Right lung (tissue), 10 donors: ENCODE data around the gene P4HTM. TPM values are rescaled to one million over a fixed set of nuclear protein-coding genes. Genes with fewer than 3 reads are reported as not detected.

Experiments
- DNase-seq, 2 donors: peaks; one replicate each; pipeline ENCODE4 v3.0.0-alpha.2; 2013
- long read RNA-seq, 8 donors: transcript quantifications; one replicate each; lab custom pipeline, GENCODE V29; 2026
- polyA plus RNA-seq, 5 donors: library from polyadenylated mRNA; unstranded; fragments of 120-200 nt; gene quantifications; one replicate each; pipeline versions ENCODE4 v1.2.1 to v1.2.3, GENCODE V29; 2013; ENCODE audit warnings: inconsistent platforms in 1 of 5, low replicate concordance in 1 of 5; ENCODE audit not compliant: insufficient read length in 5 of 5, insufficient read depth in 1 of 5

P4HTM gene
- 10 to 100 TPM; 25.9 to 40.6 (median 39.5) TPM for polyA plus RNA-seq
- long read RNA-seq, donor 1, transcript P4HTM-202 (9 exons, 2,127 nt): major isoform, 22 of 49 reads
- long read RNA-seq, donor 1, partial matches to known transcripts: 22 of 49 reads
- long read RNA-seq, donor 1, other reads (novel, unspliced or antisense): 0 of 49 reads
- long read RNA-seq, donor 2, partial matches to known transcripts: 0 of 8 reads
- long read RNA-seq, donor 2, other reads (novel, unspliced or antisense): 0 of 8 reads
- long read RNA-seq, donor 3, transcript P4HTM-202 (9 exons, 2,127 nt): major isoform, 13 of 30 reads
- long read RNA-seq, donor 3, partial matches to known transcripts: 13 of 30 reads
- long read RNA-seq, donor 3, other reads (novel, unspliced or antisense): 0 of 30 reads
- long read RNA-seq, donor 4, partial matches to known transcripts: 0 of 6 reads
- long read RNA-seq, donor 4, other reads (novel, unspliced or antisense): 0 of 6 reads
- long read RNA-seq, donor 5, transcript P4HTM-202 (9 exons, 2,127 nt): major isoform, 11 of 13 reads
- long read RNA-seq, donor 5, partial matches to known transcripts: 0 of 13 reads
- long read RNA-seq, donor 5, other reads (novel, unspliced or antisense): 0 of 13 reads
- long read RNA-seq, donor 6, transcript P4HTM-202 (9 exons, 2,127 nt): major isoform, 24 of 43 reads
- long read RNA-seq, donor 6, transcript P4HTM-212 (1 exons, 1,968 nt): minor isoform, 5 of 43 reads
- long read RNA-seq, donor 6, partial matches to known transcripts: 12 of 43 reads
- long read RNA-seq, donor 6, other reads (novel, unspliced or antisense): 0 of 43 reads
- long read RNA-seq, donor 7, transcript P4HTM-202 (9 exons, 2,127 nt): major isoform, 11 of 17 reads
- long read RNA-seq, donor 7, partial matches to known transcripts: 0 of 17 reads
- long read RNA-seq, donor 7, other reads (novel, unspliced or antisense): 0 of 17 reads
- long read RNA-seq, donor 8, transcript P4HTM-202 (9 exons, 2,127 nt): major isoform, 8 of 10 reads
- long read RNA-seq, donor 8, partial matches to known transcripts: 0 of 10 reads
- long read RNA-seq, donor 8, other reads (novel, unspliced or antisense): 0 of 10 reads

- DNase-seq: peak; percentile 88
Observed at GRCh38 chr3:48989796-48990635, at the start of gene P4HTM. P4HTM (plus strand) TSS chr3:48990241; CDS start chr3:48990257, 16 bp downstream.

GRCh38 chr3:48945432-48945831 is 44.6 kb upstream of the P4HTM start:
- no peak for DNase-seq

- DNase-seq: peak in 1 of 2 donors; percentile 13
Observed at GRCh38 chr3:48945891-48946549, 44.0 kb upstream of the P4HTM start.

- no peak for DNase-seq
Observed at GRCh38 chr3:48949376-48949717, 40.7 kb upstream of the P4HTM start.

- no peak for DNase-seq
Observed at GRCh38 chr3:48950051-48950450, 40.0 kb upstream of the P4HTM start.

- DNase-seq: no peak
Observed at GRCh38 chr3:48951764-48952163, 38.3 kb upstream of the P4HTM start.

- DNase-seq: no peak
Observed at GRCh38 chr3:48952510-48953118, 37.4 kb upstream of the P4HTM start.

- DNase-seq: no peak
Observed at GRCh38 chr3:48957006-48957705, 32.9 kb upstream of the P4HTM start.

GRCh38 chr3:48960841-48961413 is 29.1 kb upstream of the P4HTM start:
- DNase-seq: no peak

- DNase-seq: no peak
Observed at GRCh38 chr3:48962340-48962739, 27.7 kb upstream of the P4HTM start.

GRCh38 chr3:48962939-48963338 is 27.1 kb upstream of the P4HTM start:
- DNase-seq: no peak

- DNase-seq: no peak
Observed at GRCh38 chr3:48963591-48963990, 26.4 kb upstream of the P4HTM start.

GRCh38 chr3:48966367-48966766 is 23.7 kb upstream of the P4HTM start:
- no peak for DNase-seq

- no peak for DNase-seq
Observed at GRCh38 chr3:48966876-48967361, 23.1 kb upstream of the P4HTM start.

- DNase-seq: no peak
Observed at GRCh38 chr3:48970586-48970985, 19.5 kb upstream of the P4HTM start.

- no peak for DNase-seq
Observed at GRCh38 chr3:48974076-48974864, 15.8 kb upstream of the P4HTM start.

GRCh38 chr3:48979451-48979850 is 10.6 kb upstream of the P4HTM start:
- no peak for DNase-seq

GRCh38 chr3:48980295-48980694 is 9.7 kb upstream of the P4HTM start:
- no peak for DNase-seq
